GM19372 (cell line): ENCODE data around the gene DOCK6.

Source experiments
- ATAC-seq: cut with Tn5 transposase; IDR thresholded peaks from one replicate; pipeline ENCODE4 v1.9.1; 2021; ENCODE audit warnings: mild to moderate bottlenecking, low read depth, moderate library complexity; ENCODE audit not compliant: unreplicated experiment

DOCK6 gene

DNA sequence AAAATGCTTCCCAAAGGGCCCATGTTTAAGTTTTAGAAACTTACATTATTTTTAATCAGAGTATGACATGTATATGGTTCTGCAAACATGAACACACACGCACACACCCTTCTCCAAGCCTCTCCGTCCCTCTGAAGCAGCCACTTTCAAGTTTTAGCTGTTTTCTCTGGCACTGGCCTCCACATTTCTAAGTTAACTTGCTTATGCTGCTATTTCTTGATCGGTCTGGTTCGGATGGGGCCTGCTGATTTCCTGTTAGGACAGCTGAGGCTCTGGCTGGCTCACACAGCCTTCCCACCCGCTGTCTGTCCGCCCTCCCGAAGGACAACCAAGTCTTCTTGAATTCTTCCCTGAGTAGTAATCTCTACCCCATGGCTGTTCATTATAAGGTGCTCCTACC, 111.1 kb downstream of the DOCK6 start:
- no peak for ATAC-seq
